Left cardiac atrium (tissue), 4 donors: ENCODE data around the gene BCAR3. TPM values are rescaled to one million over a fixed set of nuclear protein-coding genes. Genes with fewer than 3 reads are reported as not detected.

Experiments
- ATAC-seq, 2 donors: fragments of 200-7000 bp; cut with Tn5 transposase; one replicate each; pipeline ENCODE4 v1.9.1; 2020; ENCODE audit warnings: mild to moderate bottlenecking in 2 of 2, moderate library complexity in 2 of 2
- DNase-seq: peaks from one replicate; pipeline ENCODE4 v3.0.0-alpha.2; 2020
- intact Hi-C, 2 donors: fragments of 100-400 bp; cut with DNase I; formaldehyde crosslinking; loops; one replicate each; pipeline versions ENCODE4 v1.14.1 to v1.15.1; 2022 to 2023
- long read RNA-seq: library from polyadenylated mRNA; unstranded; transcript quantifications from one replicate; pipeline ENCODE4 v2.0.0, GENCODE V29; 2021
- total RNA-seq, 2 donors: library from RNA; stranded (reverse); fragmentation: NEBNext Ultra II Directional; extraction: Animal tissue kit (Norgen Biotek cat#: 25700); gene quantifications; one replicate each; pipeline ENCODE4 v1.2.1, GENCODE V29; 2021
- donor health status: DM: no; HTN: yes; CAD: no.
- donor health status: DM: no; HTN: yes; CAD: no; lungs with severe emphysema.
- donor health status: DM: yes; HTN: yes; CAD: no.
- donor health status: Dilated cardiomyopathy.

BCAR3 gene
- 10 to 100 TPM; 12.4 to 17.5 TPM for total RNA-seq
- long read RNA-seq, partial matches to known transcripts: 4 of 10 reads
- long read RNA-seq, other reads (novel, unspliced or antisense): 2 of 10 reads

GRCh38 chr1:93681101-93681988, at the start of gene BCAR3:
BCAR3 (minus strand) TSS chr1:93681837; CDS start chr1:93674930, 6,907 bp downstream.
- DNase-seq (peak; percentile 83), ATAC-seq (peak; percentile 82 to 88)
- intact Hi-C loops: loop anchor here (2.0 to 5.0 kb wide), 4 partner anchors 19 to 133 kb away; no protein-coding TSS in a partner anchor

- DNase-seq (no peak), ATAC-seq (peak in 1 of 2 donors; percentile 52)
- intact Hi-C loops: no loop called here
These were observed 49.0 kb upstream of the BCAR3 start for GRCh38 chr1:93730621-93731020.

- intact Hi-C loops: no loop called here
- no peak for DNase-seq
- ATAC-seq: no peak
These were observed 48.3 kb upstream of the BCAR3 start for GRCh38 chr1:93729906-93730305.

- ATAC-seq (peak; percentile 16 to 18), DNase-seq (no peak)
- intact Hi-C loops: no loop called here
These were observed 47.9 kb upstream of the BCAR3 start for GRCh38 chr1:93729502-93729901.

- DNase-seq (peak; percentile 43), ATAC-seq (peak; percentile 81 to 90)
- intact Hi-C loops: no loop called here
These were observed 47.0 kb upstream of the BCAR3 start for GRCh38 chr1:93728480-93729131.

GRCh38 chr1:93723733-93724270, 42.2 kb upstream of the BCAR3 start:
- ATAC-seq (no peak), DNase-seq (no peak)
- intact Hi-C loops: no loop called here

GRCh38 chr1:93723110-93723509, 41.5 kb upstream of the BCAR3 start:
- DNase-seq (peak; percentile 60), ATAC-seq (peak; percentile 79 to 84)
- intact Hi-C loops: no loop called here

- ATAC-seq: peak; percentile 78 to 86
- peak; percentile 48 for DNase-seq
- intact Hi-C loops: no loop called here
These were observed 40.7 kb upstream of the BCAR3 start for GRCh38 chr1:93722081-93723031.

- DNase-seq (no peak), ATAC-seq (peak in 1 of 2 donors; percentile 7)
- intact Hi-C loops: no loop called here
These were observed 39.5 kb upstream of the BCAR3 start for GRCh38 chr1:93720956-93721626.

- ATAC-seq (no peak), DNase-seq (no peak)
- intact Hi-C loops: no loop called here
These were observed 36.0 kb upstream of the BCAR3 start for GRCh38 chr1:93717640-93718039.

- intact Hi-C loops: no loop called here
- ATAC-seq (no peak), DNase-seq (no peak)
These were observed 35.3 kb upstream of the BCAR3 start for GRCh38 chr1:93716941-93717368.

- ATAC-seq (no peak), DNase-seq (no peak)
- intact Hi-C loops: no loop called here
These were observed 34.5 kb upstream of the BCAR3 start for GRCh38 chr1:93716163-93716562.

GRCh38 chr1:93715529-93716126, 34.0 kb upstream of the BCAR3 start:
- ATAC-seq (peak; percentile 79 to 87), DNase-seq (peak; percentile 40)
- intact Hi-C loops: no loop called here

- intact Hi-C loops: no loop called here
- ATAC-seq (no peak), DNase-seq (no peak)
These were observed 32.7 kb upstream of the BCAR3 start for GRCh38 chr1:93714356-93714755.

- intact Hi-C loops: no loop called here
- no peak for ATAC-seq
These were observed 31.7 kb upstream of the BCAR3 start for GRCh38 chr1:93713341-93713740.

GRCh38 chr1:93712741-93713140, 31.1 kb upstream of the BCAR3 start:
- intact Hi-C loops: no loop called here
- ATAC-seq: no peak

More at GRCh38 chr1:93713341-93713740, 31.7 kb upstream of the BCAR3 start:
- DNase-seq: no peak

GRCh38 chr1:93710499-93711453, 29.1 kb upstream of the BCAR3 start:
- ATAC-seq (no peak), DNase-seq (no peak)
- intact Hi-C loops: no loop called here

More at GRCh38 chr1:93712741-93713140, 31.1 kb upstream of the BCAR3 start:
- no peak for DNase-seq
